ENCODE data around the gene GNAI3. TPM values are rescaled to one million over a fixed set of nuclear protein-coding genes. Genes with fewer than 3 reads are reported as not detected.

The GNAI3 gene
- total RNA-seq, 2 experiments from 2014 or later: 7.5 to 8.3 TPM

- Mint-ChIP-seq H3K36me3 (no peaks in the 10 kb centered on the region), H3K27me3 (peaks cover 5% of the 10 kb centered on the region), H3K27ac (no peak overlapping the region), H3K4me3 (no peak overlapping the region), H3K4me1 (no peaks in the 10 kb centered on the region), H3K9me3 (ENCODE audit: low read depth) (no peaks in the 10 kb centered on the region)
- ATAC-seq: no peak
- CTCF ChIA-PET: interaction anchor here (0.9 to 46.0 kb wide), 7 partner anchors 8 to 444 kb away, joined by 3 to 1550 read pairs (median 6); partner anchors contain the start of genes AHCYL1, AMIGO1, ATXN7L2 and CYB561D1
- DNase-seq: no peak
These were observed 7.3 kb upstream of the GNAI3 start for GRCh38 chr1:109541102-109541501.

- peaks cover 9% of the 10 kb centered on the region for H3K4me1 Mint-ChIP-seq
- H3K4me3 Mint-ChIP-seq: no peak overlapping the region
- H3K36me3 Mint-ChIP-seq: peaks cover 1% of the 10 kb centered on the region
- ATAC-seq (no peak), DNase-seq (no peak)
- no peak overlapping the region for H3K27ac Mint-ChIP-seq
- H3K27me3 Mint-ChIP-seq: peaks cover 5% of the 10 kb centered on the region
- no peaks in the 10 kb centered on the region for H3K9me3 Mint-ChIP-seq (ENCODE audit: low read depth)
- CTCF ChIA-PET: interaction anchor here (1.2 to 46.0 kb wide), 8 partner anchors 9 to 263 kb away, joined by 3 to 1550 read pairs (median 17); partner anchors contain the start of genes AMIGO1, ATXN7L2 and CYB561D1
These were observed 5.8 kb upstream of the GNAI3 start for GRCh38 chr1:109542657-109543056.

GRCh38 chr1:109543283-109543987 is 5.0 kb upstream of the GNAI3 start:
- H3K36me3 Mint-ChIP-seq: peaks cover 2% of the 10 kb centered on the region
- H3K27ac Mint-ChIP-seq: no peak overlapping the region
- CTCF ChIA-PET: interaction anchor here (1.1 to 7.3 kb wide), 7 partner anchors 10 to 233 kb away, joined by 3 to 146 read pairs (median 22); partner anchors contain the start of gene CYB561D1
- no peak for ATAC-seq
- H3K4me1 Mint-ChIP-seq: peaks cover 9% of the 10 kb centered on the region
- H3K4me3 Mint-ChIP-seq: no peak overlapping the region
- no peak for DNase-seq
- H3K27me3 Mint-ChIP-seq: peaks cover 5% of the 10 kb centered on the region
- H3K9me3 Mint-ChIP-seq (ENCODE audit: low read depth): no peaks in the 10 kb centered on the region

GRCh38 chr1:109543988-109544735 is 4.3 kb upstream of the GNAI3 start:
- Mint-ChIP-seq H3K27me3 (peaks cover 5% of the 10 kb centered on the region), H3K36me3 (peaks cover 2% of the 10 kb centered on the region), H3K27ac (no peak overlapping the region), H3K4me1 (peaks cover 12% of the 10 kb centered on the region), H3K9me3 (ENCODE audit: low read depth) (no peaks in the 10 kb centered on the region), H3K4me3 (no peak overlapping the region)
- DNase-seq: no peak
- CTCF ChIA-PET: interaction anchor here (1.1 to 7.3 kb wide), 7 partner anchors 11 to 106 kb away, joined by 3 to 146 read pairs (median 22); partner anchors contain the start of gene CYB561D1
- ATAC-seq: no peak

- H3K4me1 Mint-ChIP-seq: peaks cover 32% of the 10 kb centered on the region
- H3K36me3 Mint-ChIP-seq: peaks cover 4% of the 10 kb centered on the region
- peak; percentile 50 for ATAC-seq
- CTCF ChIA-PET: interaction anchor here (0.7 to 7.3 kb wide), 35 partner anchors 13 to 446 kb away, joined by 3 to 146 read pairs (median 5); partner anchors contain the start of genes AHCYL1, AMPD2, ATXN7L2 and CYB561D1
- peak overlapping the region; percentile 98 for H3K27ac Mint-ChIP-seq
- H3K27me3 Mint-ChIP-seq: peaks cover 3% of the 10 kb centered on the region
- peak; percentile 95 for DNase-seq
- peak overlapping the region; percentile 95 for H3K4me3 Mint-ChIP-seq
- H3K9me3 Mint-ChIP-seq (ENCODE audit: low read depth): no peaks in the 10 kb centered on the region
These were observed 1.9 kb upstream of the GNAI3 start for GRCh38 chr1:109546311-109547109.

- no peak for ATAC-seq
These were observed 723 bp upstream of the GNAI3 start for GRCh38 chr1:109547463-109548320.

GRCh38 chr1:109556563-109556962 is 8.1 kb downstream of the GNAI3 start:
- CTCF ChIA-PET: no interaction called here
- Mint-ChIP-seq H3K27me3 (no peaks in the 10 kb centered on the region), H3K4me3 (no peak overlapping the region), H3K27ac (no peak overlapping the region), H3K9me3 (ENCODE audit: low read depth) (no peaks in the 10 kb centered on the region), H3K4me1 (peaks cover 25% of the 10 kb centered on the region), H3K36me3 (peaks cover 17% of the 10 kb centered on the region)
- no peak for ATAC-seq
- DNase-seq: no peak

More at GRCh38 chr1:109547463-109548320, 723 bp upstream of the GNAI3 start:
- peak overlapping the region; percentile 95 for H3K4me3 Mint-ChIP-seq
- no peaks in the 10 kb centered on the region for H3K27me3 Mint-ChIP-seq
- peak; percentile 61 for DNase-seq
- CTCF ChIA-PET: interaction anchor here (0.7 to 7.3 kb wide), 33 partner anchors 9 to 482 kb away, joined by 3 to 146 read pairs (median 9); partner anchors contain the start of genes AHCYL1, AMPD2, ATXN7L2 and CYB561D1
- H3K9me3 Mint-ChIP-seq (ENCODE audit: low read depth): no peaks in the 10 kb centered on the region
- peaks cover 35% of the 10 kb centered on the region for H3K4me1 Mint-ChIP-seq
- peaks cover 7% of the 10 kb centered on the region for H3K36me3 Mint-ChIP-seq
- H3K27ac Mint-ChIP-seq: peak overlapping the region; percentile 98

GRCh38 chr1:109557520-109557919 is 9.1 kb downstream of the GNAI3 start:
- peaks cover 14% of the 10 kb centered on the region for H3K36me3 Mint-ChIP-seq
- no peak overlapping the region for H3K4me3 Mint-ChIP-seq
- H3K9me3 Mint-ChIP-seq (ENCODE audit: low read depth): no peaks in the 10 kb centered on the region
- H3K27me3 Mint-ChIP-seq: no peaks in the 10 kb centered on the region
- H3K4me1 Mint-ChIP-seq: peaks cover 23% of the 10 kb centered on the region
- H3K27ac Mint-ChIP-seq: no peak overlapping the region
- DNase-seq: no peak
- ATAC-seq: no peak
- CTCF ChIA-PET: interaction anchor here (2.0 kb wide), 1 partner anchor 8 kb away, joined by 12 read pairs; the partner anchor contains the start of gene GNAI3

GRCh38 chr1:109559995-109560394 is 11.6 kb downstream of the GNAI3 start:
- no peak for ATAC-seq
- peaks cover 26% of the 10 kb centered on the region for H3K4me1 Mint-ChIP-seq
- DNase-seq: no peak
- H3K27me3 Mint-ChIP-seq: no peaks in the 10 kb centered on the region
- CTCF ChIA-PET: interaction anchor here (2.2 to 4.2 kb wide), 2 partner anchors 14 to 80 kb away, joined by 9 to 16 read pairs; no protein-coding TSS in a partner anchor
- H3K9me3 Mint-ChIP-seq (ENCODE audit: low read depth): no peaks in the 10 kb centered on the region
- peaks cover 9% of the 10 kb centered on the region for H3K36me3 Mint-ChIP-seq
- no peak overlapping the region for H3K27ac Mint-ChIP-seq
- no peak overlapping the region for H3K4me3 Mint-ChIP-seq

GRCh38 chr1:109564194-109564878 is 15.9 kb downstream of the GNAI3 start:
- Mint-ChIP-seq H3K27ac (no peak overlapping the region), H3K4me3 (no peak overlapping the region), H3K4me1 (peaks cover 26% of the 10 kb centered on the region), H3K36me3 (peaks cover 5% of the 10 kb centered on the region), H3K9me3 (ENCODE audit: low read depth) (no peaks in the 10 kb centered on the region), H3K27me3 (no peaks in the 10 kb centered on the region)
- DNase-seq (no peak), ATAC-seq (no peak)
- CTCF ChIA-PET: interaction anchor here (0.8 to 1.8 kb wide), 6 partner anchors 16 to 76 kb away, joined by 3 to 7 read pairs (median 4); partner anchors contain the start of gene GNAI3

GRCh38 chr1:109565241-109565640 is 16.8 kb downstream of the GNAI3 start:
- Mint-ChIP-seq H3K27ac (no peak overlapping the region), H3K4me3 (no peak overlapping the region), H3K9me3 (ENCODE audit: low read depth) (no peaks in the 10 kb centered on the region), H3K27me3 (no peaks in the 10 kb centered on the region), H3K36me3 (peaks cover 5% of the 10 kb centered on the region), H3K4me1 (peaks cover 22% of the 10 kb centered on the region)
- DNase-seq (no peak), ATAC-seq (no peak)
- CTCF ChIA-PET: interaction anchor here (0.9 to 1.8 kb wide), 4 partner anchors 17 to 55 kb away, joined by 3 to 7 read pairs (median 4); partner anchors contain the start of gene GNAI3

All from activated CD8-positive, alpha-beta memory T cell treated with anti-CD3 and anti-CD28 coated beads, Interleukin-2, amount 10 ng/mL, durations not matched to agents 7 days and 5 days (primary cell).